Measurements from ENCODE around the gene SART3. TPM values are rescaled to one million over a fixed set of nuclear protein-coding genes. Genes with fewer than 3 reads are reported as not detected.

Gene SART3
- total and polyA plus RNA-seq, 8 donors: 11.7 to 106 (median 51.1) TPM

GRCh38 chr12:108604208-108604941 lies 43.4 kb upstream of the SART3 start:
- TF ChIP-seq EP300 (IDR thresholded peaks at IDR 0.05) (no peak), POLR2AphosphoS5 (IDR thresholded peaks at IDR 0.05) (no peak), CTCF (IDR thresholded peaks at IDR 0.05) (no peak), POLR2A (IDR thresholded peaks at IDR 0.05) (no peak)
- Histone ChIP-seq H3K4me3 (no peak overlapping the region), H3K4me1 (peaks cover 0 to 3% (median 1%) of the 10 kb centered on the region in 4 donors), H3K9me3 (no peaks in the 10 kb centered on the region), H3K27ac (no peak overlapping the region), H3K27me3 (peaks cover 0 to 3% (median under 1%) of the 10 kb centered on the region in 3 donors), H3K36me3 (no peaks in the 10 kb centered on the region)
- no peak for DNase-seq
- intact Hi-C loops (cut with DNase I; ENCODE audit: low total_unique reads): no loop called here
- WGBS, 5 donors: 39 to 52% (median 45%) methylated on average over 14 of the region's 14 CpGs

DNA sequence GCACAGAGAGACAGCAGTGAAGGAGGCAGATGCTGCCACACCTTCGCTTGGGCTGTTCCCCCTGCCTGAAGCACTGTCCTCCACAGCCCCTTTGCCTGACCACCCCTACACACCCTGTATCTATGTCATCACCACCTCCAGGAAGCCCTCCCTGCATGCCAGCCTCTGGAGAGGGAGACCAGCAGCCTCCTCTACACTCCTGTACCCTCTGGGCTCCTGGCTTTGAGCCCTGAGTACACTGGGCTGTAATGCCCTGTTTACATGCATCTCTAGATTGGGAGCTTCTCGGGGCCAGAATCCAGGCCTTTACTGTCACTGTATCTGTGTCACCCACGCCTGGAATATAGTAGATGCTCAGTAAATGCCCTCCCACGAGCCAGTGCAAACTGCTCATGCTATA lies 42.8 kb upstream of the SART3 start:
- no peak for DNase-seq
- H3K36me3 ChIP-seq: no peaks in the 10 kb centered on the region
- WGBS, 5 donors: 60 to 77% (median 76%) methylated on average over 4 of the region's 4 CpGs
- H3K4me3 ChIP-seq: no peak overlapping the region
- H3K4me1 ChIP-seq: peaks cover 0 to 3% (median 0%) of the 10 kb centered on the region in 4 donors
- H3K9me3 ChIP-seq: no peaks in the 10 kb centered on the region
- H3K27me3 ChIP-seq: peaks cover 0 to 3% (median 0%) of the 10 kb centered on the region in 3 donors
- TF ChIP-seq EP300 (IDR thresholded peaks at IDR 0.05) (no peak), CTCF (IDR thresholded peaks at IDR 0.05) (no peak), POLR2AphosphoS5 (IDR thresholded peaks at IDR 0.05) (no peak), POLR2A (IDR thresholded peaks at IDR 0.05) (no peak)
- no peak overlapping the region for H3K27ac ChIP-seq
- intact Hi-C loops (cut with DNase I; ENCODE audit: low total_unique reads): no loop called here

- 79 to 90% (median 84%) methylated on average over 9 to 15 of the region's 15 CpGs for WGBS, 5 donors
- Histone ChIP-seq H3K36me3 (no peaks in the 10 kb centered on the region), H3K27me3 (peaks cover 0 to 3% (median 0%) of the 10 kb centered on the region in 3 donors), H3K27ac (no peak overlapping the region), H3K4me1 (peaks cover 0 to 3% (median 0%) of the 10 kb centered on the region in 4 donors), H3K4me3 (no peak overlapping the region), H3K9me3 (no peaks in the 10 kb centered on the region)
- no peak for DNase-seq
- TF ChIP-seq EP300 (IDR thresholded peaks at IDR 0.05): no peak
- no peak for TF ChIP-seq POLR2AphosphoS5 (IDR thresholded peaks at IDR 0.05)
- TF ChIP-seq POLR2A (IDR thresholded peaks at IDR 0.05): no peak
- TF ChIP-seq CTCF (IDR thresholded peaks at IDR 0.05): no peak
- intact Hi-C loops (cut with DNase I; ENCODE audit: low total_unique reads): no loop called here
Measured at GRCh38 chr12:108602976-108603704, 42.2 kb upstream of the SART3 start.

GRCh38 chr12:108602209-108602705 lies 41.3 kb upstream of the SART3 start:
- TF ChIP-seq POLR2A (IDR thresholded peaks at IDR 0.05): no peak
- TF ChIP-seq POLR2AphosphoS5 (IDR thresholded peaks at IDR 0.05): no peak
- TF ChIP-seq CTCF (IDR thresholded peaks at IDR 0.05): no peak
- no peak for TF ChIP-seq EP300 (IDR thresholded peaks at IDR 0.05)
- Histone ChIP-seq H3K9me3 (no peaks in the 10 kb centered on the region), H3K27me3 (peaks cover 0 to 5% (median 0%) of the 10 kb centered on the region in 3 donors), H3K4me1 (peaks cover 0 to 3% (median 0%) of the 10 kb centered on the region in 4 donors), H3K27ac (no peak overlapping the region), H3K4me3 (no peak overlapping the region), H3K36me3 (no peaks in the 10 kb centered on the region)
- intact Hi-C loops (cut with DNase I; ENCODE audit: low total_unique reads): no loop called here
- 83 to 93% (median 86%) methylated on average over 8 to 9 of the region's 9 CpGs for WGBS, 5 donors
- no peak for DNase-seq
